K562 (cell line): ENCODE results near the gene SCARF1. TPM values are rescaled to one million over a fixed set of nuclear protein-coding genes. Genes with fewer than 3 reads are reported as not detected.

ENCODE experiments used
- BRF1 ChIP-seq: IDR thresholded peaks from 3 replicates; pipeline ENCODE4 v1.6.1; 2011; ENCODE audit warnings: borderline replicate concordance, mild to moderate bottlenecking; ENCODE audit not compliant: insufficient read length; ENCODE audit errors: extremely low read depth
- CCAR2 ChIP-seq: fragments of 200-400 bp; formaldehyde crosslinking; IDR thresholded peaks from 2 replicates; pipeline ENCODE4 v1.6.1; 2017; ENCODE audit warnings: mild to moderate bottlenecking, low read depth, low read length
- ESRRA ChIP-seq: fragments of 450-650 bp; IDR thresholded peaks from 2 replicates; pipeline ENCODE4 v1.6.1; 2014; ENCODE audit warnings: low read depth, mild to moderate bottlenecking, moderate library complexity, borderline replicate concordance
- FOXK1 ChIP-seq: sonication (generic); formaldehyde crosslinking; IDR thresholded peaks from 2 replicates; pipeline ENCODE4 v1.8.0; 2022; ENCODE audit warnings: missing genetic modification reagents, mild to moderate bottlenecking, borderline replicate concordance
- FOXM1 ChIP-seq, 2 experiments: fragments of 450-650 bp in 1 of 2; sonication (generic) in 1 of 2; formaldehyde crosslinking in 1 of 2; IDR thresholded peaks; 2 replicates each; pipeline versions ENCODE4 v1.6.1 to v1.9.0; 2017 to 2022; ENCODE audit warnings: low read depth in 2 of 2, mild to moderate bottlenecking in 2 of 2, missing genetic modification reagents in 1 of 2, moderate library complexity in 1 of 2
- KDM2B ChIP-seq: fragments of 250-450 bp; sonication (Bioruptor Pico); IDR thresholded peaks from 2 replicates; pipeline ENCODE4 v1.8.0; 2021; ENCODE audit warnings: mild to moderate bottlenecking, moderate library complexity
- POLR3A ChIP-seq: IDR thresholded peaks from 2 replicates; pipeline ENCODE4 v1.6.1; 2011; ENCODE audit warnings: borderline replicate concordance, mild to moderate bottlenecking, moderate library complexity; ENCODE audit not compliant: insufficient read length, insufficient read depth; ENCODE audit errors: extremely low read depth
- RBFOX2 ChIP-seq: fragments of 200-400 bp; formaldehyde crosslinking; IDR thresholded peaks from 2 replicates; pipeline ENCODE4 v1.6.1; 2017; ENCODE audit warnings: low read depth, mild to moderate bottlenecking, low read length, moderate library complexity
- SIRT6 ChIP-seq: IDR thresholded peaks from one replicate; pipeline ENCODE4 v1.6.1; 2012; ENCODE audit warnings: low read depth, mild to moderate bottlenecking, control low read depth, inconsistent platforms, low read length, moderate library complexity
- TBP ChIP-seq: optimal IDR thresholded peaks from 2 replicates; pipeline ENCODE3; 2011; ENCODE audit warnings: low read depth, low read length, improper control_type of control experiment
- U2AF1 ChIP-seq: fragments of 200-400 bp; formaldehyde crosslinking; optimal IDR thresholded peaks from 2 replicates; pipeline ENCODE3; 2017; ENCODE audit warnings: mild to moderate bottlenecking, low read depth, low read length, moderate library complexity
- ZFP36 ChIP-seq: fragments of 150-350 bp; IDR thresholded peaks from 2 replicates; pipeline ENCODE4 v1.6.1; 2018; ENCODE audit warnings: low read length, low read depth; ENCODE audit not compliant: partially characterized antibody
- ZFPM2 ChIP-seq: fragments of 250-450 bp; sonication (Bioruptor Pico); IDR thresholded peaks from 2 replicates; pipeline ENCODE4 v1.5.1; 2022; ENCODE audit warnings: mild to moderate bottlenecking
- ZNF561 ChIP-seq: fragments of 450-650 bp; formaldehyde crosslinking; conservative IDR thresholded peaks from 2 replicates; pipeline ENCODE4 v1.4.0; 2020; ENCODE audit warnings: mild to moderate bottlenecking, moderate library complexity
- polyA plus RNA-seq, 8 experiments: library from polyadenylated mRNA; depleted of rRNA in 4 of 8; stranded (reverse) in 5 of 8; unstranded in 3 of 8; fragments of >200 nt; fragmentation: Nextera tagmentation in 2 of 8; fragmentation: Illumina TruSeq in 1 of 8; extraction: Ambion mirVana in 2 of 8; extraction: Trizol in 1 of 8; gene quantifications; 2 replicates each; pipeline versions ENCODE4 v1.2.1 to v1.2.3, GENCODE V29; 2011 to 2014; ENCODE audit warnings: inconsistent platforms in 1 of 8, missing spikeins in 1 of 8
- total RNA-seq, 7 experiments: library from RNA; depleted of rRNA in 6 of 7; stranded (reverse); fragments of >200 nt in 6 of 7; fragmentation: Illumina TruSeq in 2 of 7; extraction: Trizol in 2 of 7; gene quantifications; 2 replicates each; pipeline versions ENCODE4 v1.2.1 to v1.2.3, GENCODE V29; 2011 to 2021; ENCODE audit warnings: low replicate concordance in 1 of 7
- TF ChIP-seq, protein P1 (sequence below): fragments of 450-650 bp; formaldehyde crosslinking; IDR thresholded peaks from 2 replicates; pipeline ENCODE4 v1.4.0; 2020; ENCODE audit warnings: mild to moderate bottlenecking, moderate library complexity
- TF ChIP-seq, protein P2 (sequence below): fragments of 250-450 bp; sonication (Bioruptor Pico); IDR thresholded peaks from 2 replicates; pipeline ENCODE4 v1.5.0; 2022; ENCODE audit warnings: mild to moderate bottlenecking
- TF ChIP-seq, protein P3 (sequence below): fragments of 450-650 bp; IDR thresholded peaks from 2 replicates; pipeline ENCODE4 v1.6.1; 2017; ENCODE audit warnings: mild to moderate bottlenecking, moderate library complexity

Gene SCARF1
- total and polyA plus RNA-seq, 9 of the 15 experiments (the other 6 are each of a cell fraction or from before 2014, with no cell fraction given): 0.04 to 2.1 (median 0.63) TPM

DNA sequence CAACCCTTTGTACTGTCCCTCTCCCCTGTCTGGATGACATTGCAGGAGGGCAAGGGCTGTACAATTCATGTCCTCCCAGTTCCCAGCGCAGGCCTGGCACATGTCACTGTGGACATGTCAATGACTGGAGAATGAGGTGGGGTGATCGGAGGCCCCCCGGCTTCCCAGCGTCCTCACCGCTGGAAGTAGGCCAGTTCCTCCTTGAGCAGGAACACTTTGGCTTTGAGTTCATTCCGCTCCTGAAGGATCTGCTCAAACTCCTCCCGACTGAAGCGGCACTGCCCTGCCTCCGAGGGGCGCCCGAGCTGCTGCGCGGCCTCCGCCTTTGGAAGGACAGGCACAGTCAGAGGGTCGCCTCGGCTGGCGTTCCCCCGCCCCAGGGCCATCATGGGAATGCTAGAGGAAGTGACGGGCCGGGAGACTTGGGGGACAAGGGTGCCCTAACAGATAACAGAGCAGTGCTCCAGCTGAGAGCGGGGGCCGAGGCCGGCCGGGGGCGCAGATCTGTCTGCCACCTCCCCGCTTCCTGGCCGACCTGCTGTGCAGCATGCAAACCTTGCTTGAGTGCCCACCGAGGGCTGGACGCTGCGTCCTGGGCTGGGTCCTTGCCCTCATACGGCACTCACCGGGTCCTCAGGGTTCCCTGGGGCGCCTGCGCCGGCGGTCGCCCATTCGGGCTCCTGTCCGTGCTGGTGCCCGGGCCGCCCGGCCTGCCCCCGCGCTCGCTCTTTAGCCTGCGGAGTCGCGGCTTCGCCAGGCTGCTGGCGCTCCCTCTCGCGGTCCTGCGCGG is 2.8 kb upstream of the SCARF1 start (continued):
- TF ChIP-seq, protein P1, sequence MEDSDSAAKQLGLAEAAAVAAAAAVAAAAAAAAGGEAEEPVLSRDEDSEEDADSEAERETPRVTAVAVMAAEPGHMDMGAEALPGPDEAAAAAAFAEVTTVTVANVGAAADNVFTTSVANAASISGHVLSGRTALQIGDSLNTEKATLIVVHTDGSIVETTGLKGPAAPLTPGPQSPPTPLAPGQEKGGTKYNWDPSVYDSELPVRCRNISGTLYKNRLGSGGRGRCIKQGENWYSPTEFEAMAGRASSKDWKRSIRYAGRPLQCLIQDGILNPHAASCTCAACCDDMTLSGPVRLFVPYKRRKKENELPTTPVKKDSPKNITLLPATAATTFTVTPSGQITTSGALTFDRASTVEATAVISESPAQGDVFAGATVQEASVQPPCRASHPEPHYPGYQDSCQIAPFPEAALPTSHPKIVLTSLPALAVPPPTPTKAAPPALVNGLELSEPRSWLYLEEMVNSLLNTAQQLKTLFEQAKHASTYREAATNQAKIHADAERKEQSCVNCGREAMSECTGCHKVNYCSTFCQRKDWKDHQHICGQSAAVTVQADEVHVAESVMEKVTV (CRISPR knock-in tag): no peak
- TF ChIP-seq, protein P2, sequence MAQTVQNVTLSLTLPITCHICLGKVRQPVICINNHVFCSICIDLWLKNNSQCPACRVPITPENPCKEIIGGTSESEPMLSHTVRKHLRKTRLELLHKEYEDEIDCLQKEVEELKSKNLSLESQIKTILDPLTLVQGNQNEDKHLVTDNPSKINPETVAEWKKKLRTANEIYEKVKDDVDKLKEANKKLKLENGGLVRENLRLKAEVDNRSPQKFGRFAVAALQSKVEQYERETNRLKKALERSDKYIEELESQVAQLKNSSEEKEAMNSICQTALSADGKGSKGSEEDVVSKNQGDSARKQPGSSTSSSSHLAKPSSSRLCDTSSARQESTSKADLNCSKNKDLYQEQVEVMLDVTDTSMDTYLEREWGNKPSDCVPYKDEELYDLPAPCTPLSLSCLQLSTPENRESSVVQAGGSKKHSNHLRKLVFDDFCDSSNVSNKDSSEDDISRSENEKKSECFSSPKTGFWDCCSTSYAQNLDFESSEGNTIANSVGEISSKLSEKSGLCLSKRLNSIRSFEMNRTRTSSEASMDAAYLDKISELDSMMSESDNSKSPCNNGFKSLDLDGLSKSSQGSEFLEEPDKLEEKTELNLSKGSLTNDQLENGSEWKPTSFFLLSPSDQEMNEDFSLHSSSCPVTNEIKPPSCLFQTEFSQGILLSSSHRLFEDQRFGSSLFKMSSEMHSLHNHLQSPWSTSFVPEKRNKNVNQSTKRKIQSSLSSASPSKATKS (CRISPR knock-in tag): no peak
- TF ChIP-seq BRF1 (no peak), KDM2B (CRISPR knock-in tag) (peak; percentile 81; the same call in 1 of the 2 replicates), FOXM1 (IDR thresholded peaks at IDR 0.05; ENCODE audit: low read depth) (no peak), FOXM1 (CRISPR knock-in tag; IDR thresholded peaks at IDR 0.05; ENCODE audit: low read depth) (peak; percentile 14; the same call in 1 of the 2 replicates), ZFP36 (peak; percentile 18), CCAR2 (no peak), TBP (no peak), POLR3A (no peak), RBFOX2 (no peak), ESRRA (no peak), SIRT6 (no peak), ZNF561 (CRISPR knock-in tag) (no peak), FOXK1 (no peak), ZFPM2 (CRISPR knock-in tag) (no peak), U2AF1 (no peak)
- TF ChIP-seq, protein P3, sequence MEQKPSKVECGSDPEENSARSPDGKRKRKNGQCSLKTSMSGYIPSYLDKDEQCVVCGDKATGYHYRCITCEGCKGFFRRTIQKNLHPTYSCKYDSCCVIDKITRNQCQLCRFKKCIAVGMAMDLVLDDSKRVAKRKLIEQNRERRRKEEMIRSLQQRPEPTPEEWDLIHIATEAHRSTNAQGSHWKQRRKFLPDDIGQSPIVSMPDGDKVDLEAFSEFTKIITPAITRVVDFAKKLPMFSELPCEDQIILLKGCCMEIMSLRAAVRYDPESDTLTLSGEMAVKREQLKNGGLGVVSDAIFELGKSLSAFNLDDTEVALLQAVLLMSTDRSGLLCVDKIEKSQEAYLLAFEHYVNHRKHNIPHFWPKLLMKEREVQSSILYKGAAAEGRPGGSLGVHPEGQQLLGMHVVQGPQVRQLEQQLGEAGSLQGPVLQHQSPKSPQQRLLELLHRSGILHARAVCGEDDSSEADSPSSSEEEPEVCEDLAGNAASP: no peak
